NCI-H1417 treated with DMSO at 0.1 percent for 48 hours (cell line): Measurements from ENCODE around the gene MYO15A.
A peak's percentile ranks its signal among the peaks of the same experiment; 100 is the strongest.

ENCODE experiments used
- DNase-seq: peaks from one replicate; lab custom pipeline; 2025; lab: John Stamatoyannopoulos, UW

MYO15A gene, protein sequence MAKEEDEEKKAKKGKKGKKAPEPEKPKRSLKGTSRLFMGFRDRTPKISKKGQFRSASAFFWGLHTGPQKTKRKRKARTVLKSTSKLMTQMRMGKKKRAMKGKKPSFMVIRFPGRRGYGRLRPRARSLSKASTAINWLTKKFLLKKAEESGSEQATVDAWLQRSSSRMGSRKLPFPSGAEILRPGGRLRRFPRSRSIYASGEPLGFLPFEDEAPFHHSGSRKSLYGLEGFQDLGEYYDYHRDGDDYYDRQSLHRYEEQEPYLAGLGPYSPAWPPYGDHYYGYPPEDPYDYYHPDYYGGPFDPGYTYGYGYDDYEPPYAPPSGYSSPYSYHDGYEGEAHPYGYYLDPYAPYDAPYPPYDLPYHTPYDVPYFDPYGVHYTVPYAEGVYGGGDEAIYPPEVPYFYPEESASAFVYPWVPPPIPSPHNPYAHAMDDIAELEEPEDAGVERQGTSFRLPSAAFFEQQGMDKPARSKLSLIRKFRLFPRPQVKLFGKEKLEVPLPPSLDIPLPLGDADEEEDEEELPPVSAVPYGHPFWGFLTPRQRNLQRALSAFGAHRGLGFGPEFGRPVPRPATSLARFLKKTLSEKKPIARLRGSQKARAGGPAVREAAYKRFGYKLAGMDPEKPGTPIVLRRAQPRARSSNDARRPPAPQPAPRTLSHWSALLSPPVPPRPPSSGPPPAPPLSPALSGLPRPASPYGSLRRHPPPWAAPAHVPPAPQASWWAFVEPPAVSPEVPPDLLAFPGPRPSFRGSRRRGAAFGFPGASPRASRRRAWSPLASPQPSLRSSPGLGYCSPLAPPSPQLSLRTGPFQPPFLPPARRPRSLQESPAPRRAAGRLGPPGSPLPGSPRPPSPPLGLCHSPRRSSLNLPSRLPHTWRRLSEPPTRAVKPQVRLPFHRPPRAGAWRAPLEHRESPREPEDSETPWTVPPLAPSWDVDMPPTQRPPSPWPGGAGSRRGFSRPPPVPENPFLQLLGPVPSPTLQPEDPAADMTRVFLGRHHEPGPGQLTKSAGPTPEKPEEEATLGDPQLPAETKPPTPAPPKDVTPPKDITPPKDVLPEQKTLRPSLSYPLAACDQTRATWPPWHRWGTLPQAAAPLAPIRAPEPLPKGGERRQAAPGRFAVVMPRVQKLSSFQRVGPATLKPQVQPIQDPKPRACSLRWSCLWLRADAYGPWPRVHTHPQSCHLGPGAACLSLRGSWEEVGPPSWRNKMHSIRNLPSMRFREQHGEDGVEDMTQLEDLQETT (N-terminal part only)

GRCh38 chr17:18108401-18109312 lies at the start of gene MYO15A:
Gene MYO15A (plus strand): TSS chr17:18108756. CDS start chr17:18118801, 10,045 bp downstream.
- DNase-seq, result no peak

GRCh38 chr17:18059283-18059682 lies 49.3 kb upstream of the MYO15A start:
- no peak for DNase-seq

- no peak for DNase-seq
These were observed 44.5 kb upstream of the MYO15A start for GRCh38 chr17:18064053-18064452.

- DNase-seq, result no peak
These were observed 43.0 kb upstream of the MYO15A start for GRCh38 chr17:18065546-18065945.

DNA sequence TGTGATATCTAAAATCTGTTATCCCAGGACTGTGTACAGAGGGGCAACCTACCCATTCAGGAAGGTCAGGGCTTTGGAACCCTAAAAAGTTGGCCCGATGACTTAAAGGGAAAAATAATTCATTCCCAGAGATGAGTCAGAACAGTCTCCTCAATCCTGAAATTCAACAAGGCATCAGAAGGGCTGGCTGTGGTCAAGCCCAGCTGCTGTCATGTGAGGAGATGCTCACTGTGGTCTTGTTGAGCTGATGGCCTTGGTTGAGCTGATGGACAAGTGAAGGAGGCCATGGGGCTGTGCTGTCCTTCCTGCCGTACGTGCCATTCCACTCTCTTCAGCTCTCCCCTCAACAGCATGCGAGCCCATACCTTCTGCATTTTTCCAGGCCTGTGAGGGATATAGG lies 41.7 kb upstream of the MYO15A start:
- no peak for DNase-seq

- no peak for DNase-seq
These were observed 39.5 kb upstream of the MYO15A start for GRCh38 chr17:18069101-18069500.

DNA sequence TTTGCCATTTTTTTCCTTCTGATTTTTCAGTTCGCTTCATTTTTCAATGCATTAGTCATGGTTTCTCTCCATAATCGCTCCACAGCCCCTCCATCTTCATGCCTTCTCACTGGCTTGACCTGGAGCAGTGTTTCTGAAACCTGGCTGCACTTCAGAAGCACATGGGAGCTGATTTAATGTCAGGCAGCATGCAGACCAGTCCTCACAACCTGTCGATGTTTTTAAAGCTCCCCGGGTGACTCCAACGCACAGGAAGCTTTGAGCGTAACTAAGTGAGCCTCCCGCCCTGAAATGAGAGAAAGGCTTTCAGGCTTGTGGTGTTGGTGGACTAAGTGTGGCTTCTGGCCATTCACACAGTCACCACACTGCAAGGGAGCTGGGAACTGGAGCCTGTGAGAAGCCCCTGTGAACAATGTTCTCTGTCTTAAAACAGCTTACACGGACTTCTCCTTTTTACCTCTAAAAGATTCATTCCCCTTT lies 37.7 kb upstream of the MYO15A start:
- no peak for DNase-seq

DNA sequence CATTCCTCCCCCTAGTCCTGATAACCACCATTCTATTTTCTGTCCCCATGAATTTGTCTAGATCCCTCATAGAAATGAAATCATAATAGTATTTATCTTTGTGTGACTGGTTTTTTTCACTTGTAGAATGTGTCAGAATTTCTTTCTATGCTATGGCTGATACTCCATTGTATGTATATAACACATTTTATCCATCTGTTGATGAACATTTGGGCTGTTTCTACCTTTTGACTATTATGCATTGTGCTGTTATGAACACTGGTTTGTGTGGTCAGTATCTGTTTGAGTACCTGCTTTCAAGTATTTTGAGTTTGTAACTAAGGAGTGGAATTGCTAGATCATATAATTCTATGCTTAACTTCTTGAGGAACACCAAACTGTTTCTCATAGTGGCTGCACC lies 36.8 kb upstream of the MYO15A start:
- no peak for DNase-seq

DNA sequence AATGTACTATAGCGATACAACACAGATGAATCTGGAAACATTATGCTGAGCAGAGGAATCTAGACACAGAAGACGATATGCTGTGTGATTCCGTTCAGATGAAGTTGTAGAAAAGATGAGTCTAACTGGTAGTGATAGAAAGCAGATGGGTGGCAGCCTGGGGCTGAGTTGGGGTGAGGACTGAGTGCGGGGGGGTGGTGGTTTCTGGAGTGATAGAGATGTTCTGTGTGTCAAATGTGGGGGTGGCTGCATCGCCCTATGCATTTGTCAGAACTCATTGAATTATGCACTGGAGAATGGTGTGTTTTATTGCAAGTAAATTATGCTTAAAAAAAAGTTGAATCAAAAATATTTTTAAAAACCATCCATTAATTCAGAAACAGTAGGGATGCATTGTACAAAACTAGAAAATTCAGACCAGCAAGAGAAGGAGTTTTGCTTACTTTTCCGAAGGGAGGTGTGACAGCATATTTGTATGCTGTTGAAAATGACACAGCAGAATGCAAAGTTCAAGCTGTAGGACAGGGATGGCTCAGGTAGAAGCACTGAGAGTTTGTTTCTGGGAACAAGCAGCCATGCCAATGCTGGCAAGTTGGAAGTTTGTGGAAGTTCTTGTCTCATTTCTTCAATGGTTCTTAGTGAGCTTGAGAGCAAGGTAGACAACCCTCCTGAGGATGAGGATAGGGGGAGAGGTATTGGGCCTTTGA lies 33.8 kb upstream of the MYO15A start:
- no peak for DNase-seq

DNA sequence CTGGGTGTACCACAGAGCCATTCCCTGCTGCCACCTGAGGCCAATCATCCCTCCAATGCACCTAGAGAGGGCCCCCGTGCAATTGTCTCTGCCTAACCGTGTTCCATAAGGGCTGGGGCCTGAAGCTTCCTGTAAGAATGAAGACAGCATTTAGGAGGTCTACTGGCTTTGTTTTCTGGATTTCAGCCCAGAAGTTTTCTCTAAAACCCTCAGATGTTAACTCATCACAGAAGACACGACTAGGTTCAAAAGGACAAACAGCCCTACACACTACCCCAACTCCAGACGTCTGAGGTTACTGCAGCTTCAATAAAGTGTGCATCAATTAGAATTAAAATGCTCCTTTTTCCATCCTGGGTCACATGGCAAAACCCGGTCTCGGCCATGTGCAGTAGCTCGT lies 31.6 kb upstream of the MYO15A start:
- no peak for DNase-seq

- no peak for DNase-seq
These were observed 29.0 kb upstream of the MYO15A start for GRCh38 chr17:18079543-18079942.

DNA sequence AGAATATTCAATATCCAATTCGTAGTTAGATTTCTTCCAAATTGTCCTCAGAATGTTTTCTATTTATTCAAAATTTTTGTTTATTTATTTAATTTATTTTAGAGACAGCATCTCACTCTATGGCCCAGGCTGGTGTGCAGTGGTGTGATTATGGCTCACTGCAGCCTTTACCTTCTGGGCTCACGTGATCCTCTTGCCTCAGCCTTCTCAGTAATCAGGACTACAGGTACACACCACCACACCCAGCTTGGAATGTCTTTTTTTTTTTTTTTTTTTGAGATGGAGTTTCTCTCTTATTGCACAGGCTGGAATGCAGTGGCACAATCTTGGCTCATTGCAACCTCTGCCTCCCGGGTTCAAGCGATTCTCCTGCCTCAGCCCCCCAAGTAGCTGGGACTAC lies 24.3 kb upstream of the MYO15A start:
- no peak for DNase-seq

- peak; percentile 23 for DNase-seq
These were observed 20.7 kb upstream of the MYO15A start, which contains the start of gene DRG2 for GRCh38 chr17:18087610-18088491. Gene DRG2 (plus strand): TSS chr17:18087948. CDS start chr17:18088024, 76 bp downstream.

DNA sequence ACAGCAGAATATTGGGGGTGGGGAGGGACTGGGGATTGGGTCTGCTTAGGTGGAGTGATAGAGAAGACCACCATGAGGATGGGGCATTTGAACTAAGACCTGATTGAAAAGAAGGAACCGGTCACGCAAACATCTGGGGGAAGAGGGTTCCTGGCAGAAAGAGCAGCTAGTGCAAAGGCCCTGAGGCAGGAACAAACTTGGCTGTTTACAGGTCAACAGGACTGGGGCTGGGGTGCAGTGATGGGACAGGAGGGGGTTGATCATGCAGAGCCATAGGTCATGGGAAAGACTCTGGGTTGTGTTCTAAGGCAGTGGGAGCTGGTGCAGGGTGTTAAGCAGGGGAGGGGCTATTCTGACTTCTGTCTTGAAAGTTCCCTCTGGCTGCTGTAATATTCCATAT lies 18.9 kb upstream of the MYO15A start:
- DNase-seq, result no peak

DNA sequence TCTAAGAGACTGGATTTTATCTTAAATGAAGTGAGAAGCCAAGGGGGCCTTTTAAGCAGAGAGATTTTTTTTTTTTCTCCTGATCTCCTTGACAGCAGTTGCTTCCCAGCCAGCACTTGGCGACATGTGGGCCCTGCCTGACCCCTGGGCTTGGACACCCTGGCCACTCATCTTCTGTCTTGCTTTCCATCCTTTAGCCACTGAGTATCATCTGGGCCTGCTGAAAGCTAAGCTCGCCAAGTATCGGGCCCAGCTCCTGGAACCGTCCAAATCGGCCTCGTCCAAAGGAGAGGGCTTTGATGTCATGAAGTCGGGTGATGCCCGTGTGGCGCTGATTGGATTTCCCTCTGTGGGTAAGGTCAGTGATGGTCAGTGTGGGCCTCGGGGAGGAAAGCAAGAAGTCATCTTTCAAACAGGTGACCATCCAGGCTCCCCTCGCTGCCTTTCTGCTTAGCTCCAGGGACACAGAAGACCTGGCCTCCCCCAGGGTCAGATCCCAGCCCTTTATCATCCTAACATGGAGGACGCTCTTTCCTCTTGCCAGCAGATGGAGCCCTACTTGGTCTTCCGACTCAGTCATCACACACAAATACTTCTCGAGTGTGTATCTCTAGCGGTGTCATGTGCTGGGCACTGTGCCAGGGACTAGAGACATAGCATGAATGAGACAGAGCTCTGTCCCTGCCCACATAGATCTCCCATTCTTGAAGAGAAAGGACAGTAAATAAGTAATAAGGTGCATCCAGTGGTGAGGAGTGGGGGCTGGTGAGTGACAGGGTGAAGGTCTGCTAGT lies 14.7 kb upstream of the MYO15A start:
- DNase-seq, result no peak

DNA sequence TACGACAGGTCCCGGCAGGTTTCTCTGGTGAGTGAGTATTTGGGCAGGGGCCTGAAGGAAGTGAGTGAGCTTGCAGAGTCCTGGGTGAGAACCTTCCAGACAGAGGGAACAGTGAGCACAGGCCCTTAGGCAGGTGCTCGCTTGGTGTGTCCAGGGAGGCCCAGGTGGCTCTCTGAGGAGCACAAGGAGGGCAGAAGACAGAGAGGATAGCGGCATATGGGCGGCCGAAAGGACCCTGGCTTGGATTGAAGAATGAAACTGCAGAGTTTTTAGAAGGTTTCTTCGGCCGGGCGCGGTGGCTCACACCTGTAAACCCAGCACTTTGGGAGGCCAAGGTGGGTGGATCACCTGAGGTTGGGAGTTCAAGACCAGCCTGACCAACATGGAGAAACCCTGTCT lies 14.1 kb upstream of the MYO15A start:
- no peak for DNase-seq

DNA sequence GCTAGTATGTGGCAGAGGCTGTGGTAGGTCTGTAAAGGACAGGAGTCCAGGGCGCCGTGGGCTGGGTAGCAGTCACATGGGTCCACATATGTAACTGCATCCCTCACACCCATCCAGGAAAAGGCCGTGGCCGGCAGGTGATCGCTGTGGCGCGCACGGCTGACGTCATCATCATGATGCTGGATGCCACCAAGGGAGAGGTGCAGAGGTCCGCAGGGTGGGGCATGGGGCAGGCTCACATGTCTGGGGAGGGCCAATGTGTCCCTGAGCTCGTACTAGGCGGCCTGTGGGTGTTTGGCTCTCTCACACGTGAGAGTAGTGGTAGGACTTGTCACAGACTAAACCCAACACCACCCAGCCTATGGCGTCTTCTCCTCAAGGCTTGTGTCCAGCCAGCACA lies 9.0 kb upstream of the MYO15A start:
- DNase-seq, result no peak

DNA sequence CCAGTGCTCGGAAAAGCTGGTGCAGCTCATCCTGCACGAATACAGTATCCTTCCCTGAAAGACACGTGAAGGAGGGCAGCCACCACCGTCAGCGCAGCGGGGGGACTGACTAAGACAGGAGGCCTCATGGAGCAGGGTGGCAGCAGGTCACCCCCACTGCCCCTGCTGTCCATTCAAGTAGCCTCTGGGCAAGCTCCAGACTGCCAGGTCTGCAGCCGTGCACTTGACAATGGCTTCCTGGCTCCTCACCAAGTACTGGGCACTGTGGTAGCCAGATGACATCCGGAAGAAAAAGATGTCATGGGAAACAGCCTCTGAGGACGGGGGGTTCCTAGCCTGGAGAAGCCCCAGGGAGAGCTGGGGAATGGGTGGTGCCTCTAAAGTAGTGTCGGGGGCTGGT lies 7.9 kb upstream of the MYO15A start:
- no peak for DNase-seq

GRCh38 chr17:18101828-18102227 lies 6.7 kb upstream of the MYO15A start:
- DNase-seq, result no peak
